Measurements from ENCODE around the gene RBBP5. TPM values are rescaled to one million over a fixed set of nuclear protein-coding genes. Genes with fewer than 3 reads are reported as not detected.

RBBP5 gene
- total RNA-seq, 4 donors from 2014 or later = 11.8 to 18.1 (median 15.9) TPM

DNA sequence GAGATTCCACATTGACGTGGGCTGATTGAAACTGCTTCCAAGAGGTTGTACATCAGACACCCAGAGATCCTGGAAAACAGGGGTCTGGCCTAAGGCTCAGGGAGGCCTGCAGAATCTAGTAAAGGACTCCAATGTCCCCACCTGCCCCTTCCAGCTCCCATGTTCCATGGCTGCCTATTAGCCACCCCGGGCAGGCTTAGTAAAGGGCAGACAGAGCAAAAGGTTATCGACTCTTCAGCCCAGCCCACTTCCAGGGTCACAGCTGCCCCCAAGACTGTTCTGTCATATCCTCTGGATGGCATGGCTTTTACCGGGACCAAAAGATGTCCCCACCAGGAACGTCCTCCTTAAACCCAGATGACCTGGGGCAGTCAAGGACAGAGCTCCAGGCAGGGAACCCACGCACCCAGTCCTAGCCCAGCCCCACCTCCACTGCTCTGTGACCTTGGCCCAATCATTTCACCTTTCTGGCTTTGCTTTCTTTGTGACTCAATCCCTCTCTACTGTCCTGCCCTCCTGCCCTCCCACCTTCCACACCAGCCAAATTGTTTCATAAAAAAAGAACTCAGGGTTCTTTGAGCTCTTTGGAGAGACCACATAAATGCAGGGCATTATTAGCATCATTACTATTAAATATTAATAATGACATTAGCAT, 83.5 kb downstream of the RBBP5 start:
- H3K4me3 ChIP-seq = no peak overlapping the region
- peaks cover 0 to 10% (median 0%) of the 10 kb centered on the region in 3 donors for H3K4me1 ChIP-seq
- 81 to 100% methylated on average over 1 to 4 of the region's 6 CpGs for WGBS, 2 donors (ENCODE audit: low coverage in 1 of 2)
- H3K27ac ChIP-seq = no peak overlapping the region
- peaks cover 20% of the 10 kb centered on the region for H3K27me3 ChIP-seq
- no peaks in the 10 kb centered on the region for H3K9me3 ChIP-seq
- no peaks in the 10 kb centered on the region for H3K36me3 ChIP-seq
- TF ChIP-seq POLR2AphosphoS5 (IDR thresholded peaks at IDR 0.05) = no peak
- no peak for TF ChIP-seq EP300 (IDR thresholded peaks at IDR 0.05)
- no peak for TF ChIP-seq POLR2A (IDR thresholded peaks at IDR 0.05)
- TF ChIP-seq, protein P1, sequence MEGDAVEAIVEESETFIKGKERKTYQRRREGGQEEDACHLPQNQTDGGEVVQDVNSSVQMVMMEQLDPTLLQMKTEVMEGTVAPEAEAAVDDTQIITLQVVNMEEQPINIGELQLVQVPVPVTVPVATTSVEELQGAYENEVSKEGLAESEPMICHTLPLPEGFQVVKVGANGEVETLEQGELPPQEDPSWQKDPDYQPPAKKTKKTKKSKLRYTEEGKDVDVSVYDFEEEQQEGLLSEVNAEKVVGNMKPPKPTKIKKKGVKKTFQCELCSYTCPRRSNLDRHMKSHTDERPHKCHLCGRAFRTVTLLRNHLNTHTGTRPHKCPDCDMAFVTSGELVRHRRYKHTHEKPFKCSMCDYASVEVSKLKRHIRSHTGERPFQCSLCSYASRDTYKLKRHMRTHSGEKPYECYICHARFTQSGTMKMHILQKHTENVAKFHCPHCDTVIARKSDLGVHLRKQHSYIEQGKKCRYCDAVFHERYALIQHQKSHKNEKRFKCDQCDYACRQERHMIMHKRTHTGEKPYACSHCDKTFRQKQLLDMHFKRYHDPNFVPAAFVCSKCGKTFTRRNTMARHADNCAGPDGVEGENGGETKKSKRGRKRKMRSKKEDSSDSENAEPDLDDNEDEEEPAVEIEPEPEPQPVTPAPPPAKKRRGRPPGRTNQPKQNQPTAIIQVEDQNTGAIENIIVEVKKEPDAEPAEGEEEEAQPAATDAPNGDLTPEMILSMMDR (IDR thresholded peaks at IDR 0.05) = no peak
- no peak for ATAC-seq

DNA sequence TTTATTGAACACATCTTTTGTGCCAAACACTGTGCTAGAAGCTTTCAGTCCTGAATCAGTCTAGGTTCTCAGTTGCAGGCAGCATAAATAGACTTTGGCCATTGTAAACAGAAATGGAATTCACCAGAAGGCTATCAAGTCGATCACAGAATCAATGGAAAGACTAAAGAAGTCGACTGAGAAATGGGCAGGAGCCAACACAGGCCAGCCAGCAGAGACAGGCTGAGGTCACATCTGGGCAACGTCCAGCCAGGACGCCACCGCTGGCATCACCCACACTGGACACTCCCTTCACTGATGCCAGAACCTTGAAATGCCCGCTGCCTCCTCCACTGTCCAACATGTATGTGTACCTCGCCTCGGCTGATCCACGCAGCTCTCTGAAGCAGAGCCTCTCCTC, 84.2 kb downstream of the RBBP5 start:
- Histone ChIP-seq H3K9me3 (no peaks in the 10 kb centered on the region), H3K4me1 (peaks cover 0 to 3% (median 0%) of the 10 kb centered on the region in 3 donors), H3K4me3 (no peak overlapping the region), H3K36me3 (no peaks in the 10 kb centered on the region), H3K27ac (no peak overlapping the region), H3K27me3 (peaks cover 18% of the 10 kb centered on the region)
- no peak for ATAC-seq
- WGBS, 2 donors (ENCODE audit: low coverage in 1 of 2) = 86 to 90% methylated on average over 8 to 9 of the region's 9 CpGs
- TF ChIP-seq POLR2AphosphoS5 (IDR thresholded peaks at IDR 0.05) (no peak), EP300 (IDR thresholded peaks at IDR 0.05) (no peak), POLR2A (IDR thresholded peaks at IDR 0.05) (no peak)
- TF ChIP-seq, protein P1 (IDR thresholded peaks at IDR 0.05) = no peak

Other genes with a start within 250 kb of the RBBP5 start
- 1 to 10 TPM; 1.2 to 4.2 (median 1.8) TPM for gene CNTN2, start 78.8 kb downstream of the RBBP5 start, total RNA-seq
- 1 to 10 TPM; 1.6 to 4.5 (median 2.9) TPM for gene TMEM81, start 37.5 kb downstream of the RBBP5 start, total RNA-seq
- 10 to 100 TPM; 15.1 to 18.7 (median 16.2) TPM for gene DSTYK, start 89.7 kb upstream of the RBBP5 start, total RNA-seq
- 1 to 10 TPM; 3.1 to 8.9 (median 5.5) TPM for gene TMCC2, start 106.0 kb upstream of the RBBP5 start, total RNA-seq
- gene NUAK2, start 199.8 kb upstream of the RBBP5 start, total RNA-seq = 1 to 10 TPM in 1 of 4 donors, under 1 TPM in 3; 0.67 to 1.1 (median 0.83) TPM
- gene KLHDC8A, start 234.9 kb upstream of the RBBP5 start, total RNA-seq = under 1 TPM in 3 of 4 donors, not detected in 1; 0.16 to 0.40 (median 0.31) TPM